Activated naive CD4-positive, alpha-beta T cell treated with anti-CD3 and anti-CD28 coated beads for 36 hours (primary cell): ENCODE measurements around the gene PDE2A. TPM values are rescaled to one million over a fixed set of nuclear protein-coding genes. Genes with fewer than 3 reads are reported as not detected.

Experiments used
- microRNA-seq: library from miRNA; unstranded; fragments of <30 nt; microRNA quantifications from one replicate; pipeline ENCODE4 v1.2.0, GENCODE V29; 2022; ENCODE audit warnings: borderline microRNAs expressed, borderline replicate concordance
- total RNA-seq, 2 experiments: library from RNA; stranded (reverse); gene quantifications; one replicate each; pipeline ENCODE4 v1.2.3, GENCODE V29; 2021

The PDE2A gene
- total RNA-seq, 2 experiments from 2014 or later = 0.69 to 1.1 TPM

Small RNA genes lying within 50 kb of the gene (microRNA-seq; reads per million reads assigned to microRNA genes)
- 97.1 reads per million, percentile 58 among the genes with 10 or more reads in this experiment for gene MIR139

Other genes with a start within 250 kb of the PDE2A start
- gene CLPB, start 239.9 kb downstream of the PDE2A start, total RNA-seq = 10 to 100 TPM; 42.4 to 47.3 TPM
- 10 to 100 TPM; 64.7 to 70.1 TPM for gene ARAP1, start 78.0 kb upstream of the PDE2A start, total RNA-seq
- gene STARD10, start 119.6 kb upstream of the PDE2A start, total RNA-seq = 10 to 100 TPM; 11.9 to 12.0 TPM
- 100 to 1,000 TPM; 105 to 114 TPM for gene ATG16L2, start 140.0 kb upstream of the PDE2A start, total RNA-seq